ENCODE data around the gene CCNC.

Gene CCNC

GRCh38 chr6:99543968-99544367, 24.5 kb downstream of the CCNC start:
- DNase-seq = no peak

GRCh38 chr6:99530627-99531026, 37.8 kb downstream of the CCNC start:
- DNase-seq = no peak

- no peak for DNase-seq
Observed at GRCh38 chr6:99522531-99522930, 45.9 kb downstream of the CCNC start.

DNA sequence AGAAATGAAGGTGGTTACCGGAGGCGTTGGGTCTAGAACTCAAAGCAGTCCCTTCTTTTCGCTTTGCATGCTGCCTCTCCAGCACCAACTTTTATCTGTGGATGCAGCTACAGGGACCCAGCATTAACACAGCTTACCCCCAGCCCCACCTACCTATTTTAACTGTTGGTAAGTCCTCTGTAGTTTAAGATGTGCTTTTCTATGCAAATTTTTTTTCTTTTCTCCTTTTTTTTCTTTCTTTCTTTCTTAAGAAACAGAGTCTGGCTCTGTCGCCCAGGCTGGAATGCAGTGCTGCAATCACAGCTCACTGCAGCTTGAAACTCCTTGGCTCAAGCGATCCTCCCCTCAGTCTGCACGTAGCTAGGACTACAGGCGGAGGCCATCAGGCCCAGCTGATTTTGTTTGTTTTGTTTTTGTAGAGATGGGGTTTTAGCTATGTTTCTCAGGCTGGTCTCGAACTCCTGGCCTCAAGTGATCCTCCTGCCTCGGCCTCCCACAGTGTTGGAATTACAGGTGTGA, 46.8 kb downstream of the CCNC start:
- no peak for DNase-seq

GRCh38 chr6:99520855-99521632, 47.4 kb downstream of the CCNC start:
- peak; percentile 95 for DNase-seq

DNA sequence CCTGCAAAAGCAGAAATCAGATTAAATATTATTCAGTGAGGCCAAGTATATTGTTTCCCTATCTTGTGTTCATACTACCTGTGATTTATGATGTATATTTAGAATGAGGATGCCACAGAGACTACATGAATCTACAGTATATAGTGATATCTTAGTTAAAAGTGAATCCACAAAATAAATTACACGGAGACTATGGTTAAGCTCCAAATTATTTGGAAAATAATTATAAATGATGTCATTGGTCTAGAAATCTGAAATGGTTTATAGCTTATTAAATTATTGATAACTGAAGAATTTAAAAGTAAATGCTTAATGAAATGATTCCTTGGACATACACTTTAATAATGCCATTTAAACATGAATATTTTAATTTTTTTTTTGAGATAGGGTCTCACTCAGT, 49.0 kb downstream of the CCNC start:
- no peak for DNase-seq

DNA sequence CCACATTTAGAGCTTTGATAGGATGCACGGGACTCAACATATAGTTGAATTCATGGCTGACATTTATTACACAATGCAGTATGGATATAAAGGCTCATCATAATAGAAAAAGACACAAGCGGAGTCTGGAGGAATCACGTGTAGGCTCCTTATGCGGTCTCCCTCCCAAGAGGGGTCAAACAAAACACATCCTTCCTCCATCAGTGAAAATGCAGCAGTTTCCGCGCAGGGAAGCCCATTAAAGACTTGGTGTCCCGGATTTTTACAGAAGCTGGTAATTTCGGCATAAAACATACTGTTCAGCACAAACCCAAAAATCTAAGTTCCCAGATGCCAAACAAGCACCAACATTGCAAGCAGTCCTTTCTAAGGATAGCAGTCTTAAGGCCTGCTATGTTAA, 54.4 kb downstream of the CCNC start:
- DNase-seq = peak; percentile 35

GRCh38 chr6:99512033-99512432, 56.4 kb downstream of the CCNC start:
- no peak for DNase-seq

- no peak for DNase-seq
Observed at GRCh38 chr6:99507648-99508047, 60.8 kb downstream of the CCNC start.

DNA sequence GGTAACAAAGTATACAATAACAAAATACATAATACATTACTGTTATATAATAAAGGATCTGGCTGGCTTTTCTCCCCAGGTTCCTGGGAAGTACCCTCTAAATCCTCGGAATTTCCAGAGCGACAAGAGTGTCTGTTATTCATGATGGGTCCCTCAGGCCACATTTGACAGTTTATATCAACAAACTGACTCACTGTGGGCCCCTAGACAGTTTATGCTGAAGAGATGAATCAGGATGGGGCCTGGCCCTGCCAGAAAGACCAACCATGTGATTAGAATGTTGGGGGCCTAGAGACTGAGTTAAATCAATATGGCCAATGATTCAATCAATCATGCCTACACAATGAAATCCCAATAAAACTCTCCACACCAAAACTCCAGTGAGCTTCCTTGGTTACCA, 66.7 kb downstream of the CCNC start:
- DNase-seq = peak; percentile 22

- no peak for DNase-seq
Observed at GRCh38 chr6:99498421-99498820, 70.0 kb downstream of the CCNC start.

DNA sequence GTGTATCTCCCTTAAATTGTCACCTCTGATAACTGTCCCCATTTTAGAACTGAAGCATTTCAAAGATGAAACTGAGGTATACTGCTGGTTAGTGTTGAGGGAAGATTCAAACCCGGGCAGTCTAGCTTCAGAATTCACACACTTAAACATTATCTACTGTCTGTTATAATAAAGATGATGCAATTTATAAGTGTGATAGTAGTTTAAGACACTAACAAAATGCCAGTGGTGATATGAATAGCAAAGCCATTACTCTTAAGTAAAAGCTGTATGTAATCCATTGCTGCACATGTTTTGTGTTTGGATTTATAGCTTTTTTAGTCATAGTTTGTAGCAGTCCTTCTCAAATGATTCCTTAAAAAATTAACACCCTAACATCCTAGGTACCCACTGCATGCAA, 73.0 kb downstream of the CCNC start:
- no peak for DNase-seq

Measured in retina (tissue), 1 donor.